K562 (cell line): ENCODE data around the gene PRDX1. TPM values are rescaled to one million over a fixed set of nuclear protein-coding genes. Genes with fewer than 3 reads are reported as not detected.

Source experiments
- ARID2 ChIP-seq: fragments of 450-650 bp; IDR thresholded peaks from 2 replicates; pipeline ENCODE4 v1.6.1; 2017; ENCODE audit warnings: antibody characterized with exemption, mild to moderate bottlenecking
- BRCA1 ChIP-seq, 2 experiments: fragments of 450-650 bp in 1 of 2; sonication (generic) in 1 of 2; formaldehyde crosslinking in 1 of 2; IDR thresholded peaks; 2 replicates each; pipeline versions ENCODE4 v1.5.0 to v1.6.1; 2017 to 2020; ENCODE audit warnings: mild to moderate bottlenecking in 1 of 2, missing genetic modification reagents in 1 of 2
- CBFB ChIP-seq: sonication (generic); formaldehyde crosslinking; IDR thresholded peaks from 2 replicates; pipeline ENCODE4 v1.4.0; 2020; ENCODE audit warnings: mild to moderate bottlenecking, missing genetic modification reagents
- E2F4 ChIP-seq: sonication (generic); formaldehyde crosslinking; IDR thresholded peaks from 2 replicates; pipeline ENCODE4 v1.8.0; 2022; ENCODE audit warnings: mild to moderate bottlenecking, low read depth, missing genetic modification reagents
- GABPA ChIP-seq: fragments of 200-800 bp; sonication (Bioruptor generic); conservative IDR thresholded peaks from 2 replicates; pipeline ENCODE4 v1.6.1; 2016; ENCODE audit warnings: low read depth, missing genetic modification characterization, missing compliant biosample characterization
- HDAC3 ChIP-seq: fragments of 450-650 bp; IDR thresholded peaks from 2 replicates; pipeline ENCODE4 v1.6.1; 2018; ENCODE audit warnings: borderline replicate concordance, mild to moderate bottlenecking, moderate library complexity; ENCODE audit not compliant: partially characterized antibody
- MBD2 ChIP-seq: sonication (generic); IDR thresholded peaks from 2 replicates; pipeline ENCODE4 v1.6.1; 2016; ENCODE audit warnings: low read depth, borderline replicate concordance
- NR2C1 ChIP-seq, 2 experiments: fragments of 450-650 bp; IDR thresholded peaks; 2 replicates each; pipeline ENCODE4 v1.6.1; 2017; ENCODE audit warnings: mild to moderate bottlenecking in 2 of 2, antibody characterized with exemption in 1 of 2, inconsistent platforms in 1 of 2, missing compliant biosample characterization in 1 of 2, missing genetic modification characterization in 1 of 2
- PKNOX1 ChIP-seq: fragments of 450-650 bp; IDR thresholded peaks from 2 replicates; pipeline ENCODE4 v1.6.1; 2016
- SAFB2 ChIP-seq: fragments of 200-400 bp; formaldehyde crosslinking; IDR thresholded peaks from 2 replicates; pipeline ENCODE4 v1.6.1; 2018; ENCODE audit warnings: borderline replicate concordance, low read length, low read depth, moderate library complexity; ENCODE audit not compliant: severe bottlenecking
- TCF7 ChIP-seq: sonication (generic); IDR thresholded peaks from 2 replicates; pipeline ENCODE4 v1.6.1; 2016; ENCODE audit warnings: antibody characterized with exemption, borderline replicate concordance
- TGIF2 ChIP-seq: sonication (generic); formaldehyde crosslinking; IDR thresholded peaks from 2 replicates; pipeline ENCODE4 v1.8.1; 2022; ENCODE audit warnings: mild to moderate bottlenecking, missing genetic modification reagents, moderate library complexity
- ZNF143 ChIP-seq: sonication (generic); formaldehyde crosslinking; IDR thresholded peaks from 2 replicates; pipeline ENCODE4 v1.9.0; 2022; ENCODE audit warnings: mild to moderate bottlenecking, missing genetic modification reagents
- ZNF766 ChIP-seq: fragments of 200-800 bp; sonication (Bioruptor generic); conservative IDR thresholded peaks from 2 replicates; pipeline ENCODE4 v1.6.1; 2016; ENCODE audit warnings: missing genetic modification characterization, missing compliant biosample characterization
- ZNF830 ChIP-seq: fragments of 250-450 bp; sonication (Bioruptor Pico); IDR thresholded peaks from 2 replicates; pipeline ENCODE4 v1.5.0; 2021; ENCODE audit warnings: mild to moderate bottlenecking
- polyA plus RNA-seq, 8 experiments: library from polyadenylated mRNA; depleted of rRNA in 4 of 8; stranded (reverse) in 5 of 8; unstranded in 3 of 8; fragments of >200 nt; fragmentation: Nextera tagmentation in 2 of 8; fragmentation: Illumina TruSeq in 1 of 8; extraction: Ambion mirVana in 2 of 8; extraction: Trizol in 1 of 8; gene quantifications; 2 replicates each; pipeline versions ENCODE4 v1.2.1 to v1.2.3, GENCODE V29; 2011 to 2014; ENCODE audit warnings: inconsistent platforms in 1 of 8, missing spikeins in 1 of 8
- total RNA-seq, 7 experiments: library from RNA; depleted of rRNA in 6 of 7; stranded (reverse); fragments of >200 nt in 6 of 7; fragmentation: Illumina TruSeq in 2 of 7; extraction: Trizol in 2 of 7; gene quantifications; 2 replicates each; pipeline versions ENCODE4 v1.2.1 to v1.2.3, GENCODE V29; 2011 to 2021; ENCODE audit warnings: low replicate concordance in 1 of 7
- TF ChIP-seq, protein P1 (sequence below): sonication (generic); formaldehyde crosslinking; IDR thresholded peaks from 2 replicates; pipeline ENCODE4 v1.4.0; 2020; ENCODE audit warnings: mild to moderate bottlenecking, missing genetic modification reagents
- TF ChIP-seq, protein P2 (sequence below): sonication (generic); formaldehyde crosslinking; IDR thresholded peaks from 2 replicates; pipeline ENCODE4 v1.8.0; 2022; ENCODE audit warnings: mild to moderate bottlenecking, missing genetic modification reagents

PRDX1 gene
- total and polyA plus RNA-seq, 9 of the 15 experiments (the other 6 are each of a cell fraction or from before 2014, with no cell fraction given) = 748 to 2,388 (median 1,045) TPM

GRCh38 chr1:45550401-45551351 is 29.0 kb upstream of the PRDX1 start, which contains the start of gene AKR1A1 (continued):
- no peak for TF ChIP-seq PKNOX1
- TF ChIP-seq HDAC3 = no peak
- no peak for TF ChIP-seq SAFB2
- TF ChIP-seq TCF7 = no peak; the same call in 1 of the 2 replicates
- TF ChIP-seq ZNF143 (CRISPR knock-in tag) = peak; percentile 82
- peak; percentile 83; the same call in 1 of the 2 replicates for TF ChIP-seq E2F4
- no peak for TF ChIP-seq CBFB (CRISPR knock-in tag)
- TF ChIP-seq NR2C1 (IDR thresholded peaks at IDR 0.05) = 0 out of 2 replicates have a peak, but pooled peaks have one; percentile 0
- peak; percentile 76 for TF ChIP-seq NR2C1 (tag; IDR thresholded peaks at IDR 0.05)
- TF ChIP-seq ZNF766 = peak; percentile 74; the same call in 1 of the 2 replicates
- TF ChIP-seq BRCA1 (IDR thresholded peaks at IDR 0.05) = no peak
- no peak for TF ChIP-seq BRCA1 (CRISPR knock-in tag; IDR thresholded peaks at IDR 0.05)
- TF ChIP-seq ARID2 = no peak
- peak; percentile 91 for TF ChIP-seq GABPA
- 0 out of 2 replicates have a peak, but pooled peaks have one; percentile 14 for TF ChIP-seq ZNF830
- TF ChIP-seq, protein P1, sequence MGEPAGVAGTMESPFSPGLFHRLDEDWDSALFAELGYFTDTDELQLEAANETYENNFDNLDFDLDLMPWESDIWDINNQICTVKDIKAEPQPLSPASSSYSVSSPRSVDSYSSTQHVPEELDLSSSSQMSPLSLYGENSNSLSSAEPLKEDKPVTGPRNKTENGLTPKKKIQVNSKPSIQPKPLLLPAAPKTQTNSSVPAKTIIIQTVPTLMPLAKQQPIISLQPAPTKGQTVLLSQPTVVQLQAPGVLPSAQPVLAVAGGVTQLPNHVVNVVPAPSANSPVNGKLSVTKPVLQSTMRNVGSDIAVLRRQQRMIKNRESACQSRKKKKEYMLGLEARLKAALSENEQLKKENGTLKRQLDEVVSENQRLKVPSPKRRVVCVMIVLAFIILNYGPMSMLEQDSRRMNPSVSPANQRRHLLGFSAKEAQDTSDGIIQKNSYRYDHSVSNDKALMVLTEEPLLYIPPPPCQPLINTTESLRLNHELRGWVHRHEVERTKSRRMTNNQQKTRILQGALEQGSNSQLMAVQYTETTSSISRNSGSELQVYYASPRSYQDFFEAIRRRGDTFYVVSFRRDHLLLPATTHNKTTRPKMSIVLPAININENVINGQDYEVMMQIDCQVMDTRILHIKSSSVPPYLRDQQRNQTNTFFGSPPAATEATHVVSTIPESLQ (CRISPR knock-in tag) = peak; percentile 93
- no peak for TF ChIP-seq TGIF2 (CRISPR knock-in tag)
- TF ChIP-seq, protein P2, sequence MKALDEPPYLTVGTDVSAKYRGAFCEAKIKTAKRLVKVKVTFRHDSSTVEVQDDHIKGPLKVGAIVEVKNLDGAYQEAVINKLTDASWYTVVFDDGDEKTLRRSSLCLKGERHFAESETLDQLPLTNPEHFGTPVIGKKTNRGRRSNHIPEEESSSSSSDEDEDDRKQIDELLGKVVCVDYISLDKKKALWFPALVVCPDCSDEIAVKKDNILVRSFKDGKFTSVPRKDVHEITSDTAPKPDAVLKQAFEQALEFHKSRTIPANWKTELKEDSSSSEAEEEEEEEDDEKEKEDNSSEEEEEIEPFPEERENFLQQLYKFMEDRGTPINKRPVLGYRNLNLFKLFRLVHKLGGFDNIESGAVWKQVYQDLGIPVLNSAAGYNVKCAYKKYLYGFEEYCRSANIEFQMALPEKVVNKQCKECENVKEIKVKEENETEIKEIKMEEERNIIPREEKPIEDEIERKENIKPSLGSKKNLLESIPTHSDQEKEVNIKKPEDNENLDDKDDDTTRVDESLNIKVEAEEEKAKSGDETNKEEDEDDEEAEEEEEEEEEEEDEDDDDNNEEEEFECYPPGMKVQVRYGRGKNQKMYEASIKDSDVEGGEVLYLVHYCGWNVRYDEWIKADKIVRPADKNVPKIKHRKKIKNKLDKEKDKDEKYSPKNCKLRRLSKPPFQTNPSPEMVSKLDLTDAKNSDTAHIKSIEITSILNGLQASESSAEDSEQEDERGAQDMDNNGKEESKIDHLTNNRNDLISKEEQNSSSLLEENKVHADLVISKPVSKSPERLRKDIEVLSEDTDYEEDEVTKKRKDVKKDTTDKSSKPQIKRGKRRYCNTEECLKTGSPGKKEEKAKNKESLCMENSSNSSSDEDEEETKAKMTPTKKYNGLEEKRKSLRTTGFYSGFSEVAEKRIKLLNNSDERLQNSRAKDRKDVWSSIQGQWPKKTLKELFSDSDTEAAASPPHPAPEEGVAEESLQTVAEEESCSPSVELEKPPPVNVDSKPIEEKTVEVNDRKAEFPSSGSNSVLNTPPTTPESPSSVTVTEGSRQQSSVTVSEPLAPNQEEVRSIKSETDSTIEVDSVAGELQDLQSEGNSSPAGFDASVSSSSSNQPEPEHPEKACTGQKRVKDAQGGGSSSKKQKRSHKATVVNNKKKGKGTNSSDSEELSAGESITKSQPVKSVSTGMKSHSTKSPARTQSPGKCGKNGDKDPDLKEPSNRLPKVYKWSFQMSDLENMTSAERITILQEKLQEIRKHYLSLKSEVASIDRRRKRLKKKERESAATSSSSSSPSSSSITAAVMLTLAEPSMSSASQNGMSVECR (CRISPR knock-in tag) = peak; percentile 97
- peak; percentile 87 for TF ChIP-seq MBD2
